ENCODE measurements around the gene TSHR. TPM values are rescaled to one million over a fixed set of nuclear protein-coding genes. Genes with fewer than 3 reads are reported as not detected.
A peak's percentile ranks its signal among the peaks of the same experiment; 100 is the strongest.
"Not testable (repeated sequence)": the region's sequence is repeated elsewhere in the genome, so short reads cannot be mapped to it uniquely, and the experiment has no call there.

The TSHR gene
- total RNA-seq = not detected

DNA sequence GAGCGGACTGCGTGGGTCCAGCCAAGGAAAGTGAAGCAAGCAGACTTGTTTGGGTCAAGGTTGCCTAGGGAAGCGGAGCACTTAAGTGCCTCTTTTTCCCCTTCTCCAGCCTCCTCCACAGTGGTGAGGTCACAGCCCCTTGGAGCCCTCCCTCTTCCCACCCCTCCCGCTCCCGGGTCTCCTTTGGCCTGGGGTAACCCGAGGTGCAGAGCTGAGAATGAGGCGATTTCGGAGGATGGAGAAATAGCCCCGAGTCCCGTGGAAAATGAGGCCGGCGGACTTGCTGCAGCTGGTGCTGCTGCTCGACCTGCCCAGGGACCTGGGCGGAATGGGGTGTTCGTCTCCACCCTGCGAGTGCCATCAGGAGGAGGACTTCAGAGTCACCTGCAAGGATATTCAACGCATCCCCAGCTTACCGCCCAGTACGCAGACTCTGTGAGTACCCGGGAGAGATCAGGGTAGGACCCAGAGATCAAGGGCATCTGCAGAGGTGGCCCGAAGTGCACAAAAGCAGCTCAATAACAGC, at the start of gene TSHR:
Gene TSHR, plus strand, starts transcription at position 206 of the 526 bp plus-strand sequence. Its CDS starts 60 bp downstream, at position 266.
- no peaks in the 10 kb centered on the region for H3K36me3 ChIP-seq

DNA sequence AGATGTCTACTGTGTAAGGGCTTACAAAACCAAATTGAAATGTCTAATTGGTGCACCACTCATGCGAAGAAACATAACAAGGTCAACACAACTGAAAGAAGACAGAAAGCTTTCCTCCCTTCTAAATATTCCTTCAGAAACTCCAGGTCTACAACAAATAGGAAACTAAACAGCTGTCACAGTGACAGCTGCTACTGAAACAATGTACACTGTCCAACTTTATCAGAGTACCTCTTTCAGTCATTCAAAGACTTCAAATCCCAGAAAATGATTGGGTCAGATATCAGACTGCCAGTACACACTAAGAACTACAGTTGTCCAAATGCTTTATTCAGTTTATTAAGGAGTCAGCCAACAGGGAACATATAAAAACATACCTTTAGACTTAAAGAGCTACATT, 49.1 kb upstream of the TSHR start:
- no peaks in the 10 kb centered on the region for H3K9me3 ChIP-seq

More for the DNA sequence above, at the start of gene TSHR:
- TF ChIP-seq POLR2A (IDR thresholded peaks at IDR 0.05) = no peak
- TF ChIP-seq, protein P1, sequence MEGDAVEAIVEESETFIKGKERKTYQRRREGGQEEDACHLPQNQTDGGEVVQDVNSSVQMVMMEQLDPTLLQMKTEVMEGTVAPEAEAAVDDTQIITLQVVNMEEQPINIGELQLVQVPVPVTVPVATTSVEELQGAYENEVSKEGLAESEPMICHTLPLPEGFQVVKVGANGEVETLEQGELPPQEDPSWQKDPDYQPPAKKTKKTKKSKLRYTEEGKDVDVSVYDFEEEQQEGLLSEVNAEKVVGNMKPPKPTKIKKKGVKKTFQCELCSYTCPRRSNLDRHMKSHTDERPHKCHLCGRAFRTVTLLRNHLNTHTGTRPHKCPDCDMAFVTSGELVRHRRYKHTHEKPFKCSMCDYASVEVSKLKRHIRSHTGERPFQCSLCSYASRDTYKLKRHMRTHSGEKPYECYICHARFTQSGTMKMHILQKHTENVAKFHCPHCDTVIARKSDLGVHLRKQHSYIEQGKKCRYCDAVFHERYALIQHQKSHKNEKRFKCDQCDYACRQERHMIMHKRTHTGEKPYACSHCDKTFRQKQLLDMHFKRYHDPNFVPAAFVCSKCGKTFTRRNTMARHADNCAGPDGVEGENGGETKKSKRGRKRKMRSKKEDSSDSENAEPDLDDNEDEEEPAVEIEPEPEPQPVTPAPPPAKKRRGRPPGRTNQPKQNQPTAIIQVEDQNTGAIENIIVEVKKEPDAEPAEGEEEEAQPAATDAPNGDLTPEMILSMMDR (IDR thresholded peaks at IDR 0.05) = no peak
- H3K4me1 ChIP-seq = peaks cover 0 to 9% (median 3%) of the 10 kb centered on the region in 4 donors
- DNase-seq = peak in 1 of 3 donors; percentile 48
- H3K9me3 ChIP-seq = no peaks in the 10 kb centered on the region
- no peaks in the 10 kb centered on the region for H3K27me3 ChIP-seq
- H3K27ac ChIP-seq = peak within 1 kb of the TSS in 1 of 4 donors; percentile 65
- H3K4me3 ChIP-seq = peak within 1 kb of the TSS; percentile 35 to 62 (median 50)

DNA sequence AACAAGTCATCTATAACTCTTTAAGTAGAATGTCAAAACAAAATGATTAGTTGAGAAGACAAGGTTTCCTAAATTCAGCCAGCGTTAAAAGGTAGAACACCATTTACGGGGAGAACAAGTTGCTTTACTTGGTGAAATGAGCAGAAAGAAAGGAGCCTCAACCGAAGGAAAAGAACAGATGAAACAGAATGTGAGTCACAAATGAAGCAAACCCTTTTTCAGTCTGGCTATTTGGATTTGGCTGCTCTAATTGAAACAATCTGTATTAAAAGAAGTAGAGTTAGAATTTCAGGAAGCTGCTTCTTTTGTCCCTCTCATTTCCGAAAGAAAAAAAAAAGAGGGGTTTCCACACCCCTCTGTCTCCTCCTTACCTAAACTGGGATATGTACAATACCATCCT, 48.5 kb upstream of the TSHR start:
- no peak overlapping the region for H3K4me3 ChIP-seq
- no peaks in the 10 kb centered on the region for H3K4me1 ChIP-seq
- no peak overlapping the region for H3K27ac ChIP-seq
- no peak for DNase-seq
- no peaks in the 10 kb centered on the region for H3K27me3 ChIP-seq
- H3K36me3 ChIP-seq = no peaks in the 10 kb centered on the region
- TF ChIP-seq POLR2A (IDR thresholded peaks at IDR 0.05) = no peak
- TF ChIP-seq, protein P1 (IDR thresholded peaks at IDR 0.05) = no peak
- no peaks in the 10 kb centered on the region for H3K9me3 ChIP-seq

More for the DNA sequence above, 49.1 kb upstream of the TSHR start:
- TF ChIP-seq, protein P1 (IDR thresholded peaks at IDR 0.05) = no peak
- no peak for TF ChIP-seq POLR2A (IDR thresholded peaks at IDR 0.05)
- Histone ChIP-seq H3K4me1 (no peaks in the 10 kb centered on the region), H3K36me3 (no peaks in the 10 kb centered on the region), H3K4me3 (no peak overlapping the region), H3K27me3 (no peaks in the 10 kb centered on the region), H3K27ac (no peak overlapping the region)
- DNase-seq = no peak

DNA sequence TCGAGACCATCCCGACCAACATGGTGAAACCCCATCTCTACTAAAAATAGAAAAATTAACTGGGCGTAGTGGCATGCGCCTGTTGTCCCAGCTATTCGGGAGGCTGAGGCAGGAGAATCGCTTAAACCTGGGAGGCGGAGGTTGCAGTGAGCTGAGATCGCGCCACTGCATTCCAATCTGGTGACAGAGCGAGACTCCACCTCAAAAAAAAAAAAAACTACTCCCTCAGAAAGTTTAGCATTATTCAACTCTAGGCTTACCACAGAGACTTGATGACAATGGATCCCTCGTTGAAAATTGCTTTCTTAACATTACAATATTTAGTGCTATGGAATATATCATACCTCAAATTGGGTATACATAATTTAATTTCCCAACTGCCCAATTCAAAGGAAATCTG, 43.4 kb upstream of the TSHR start:
- H3K4me3 ChIP-seq, H3K27ac ChIP-seq, H3K9me3 ChIP-seq, H3K27me3 ChIP-seq, DNase-seq, H3K4me1 ChIP-seq, H3K36me3 ChIP-seq: not testable (repeated sequence)

DNA sequence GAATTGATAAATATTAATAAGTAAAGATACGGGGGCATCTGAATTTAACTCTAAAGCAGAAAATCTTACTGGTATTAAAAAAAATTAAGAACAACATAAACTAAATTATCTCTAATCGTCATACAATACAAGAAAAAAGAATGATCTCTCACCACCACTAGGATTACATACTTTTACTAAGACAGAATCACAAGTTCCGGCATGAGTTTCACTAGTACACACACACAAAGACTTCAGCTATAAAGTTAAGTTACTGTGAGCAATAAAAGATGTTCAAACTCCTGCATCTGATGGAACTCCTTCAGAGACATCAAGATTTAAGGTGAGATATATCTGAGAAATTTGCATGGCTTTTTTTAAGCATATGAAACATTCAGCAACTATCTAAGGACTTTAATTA, 35.8 kb upstream of the TSHR start:
- no peaks in the 10 kb centered on the region for H3K36me3 ChIP-seq
- no peak for DNase-seq
- H3K4me3 ChIP-seq = no peak overlapping the region
- H3K27me3 ChIP-seq = no peaks in the 10 kb centered on the region
- H3K4me1 ChIP-seq = no peaks in the 10 kb centered on the region
- TF ChIP-seq, protein P1 (IDR thresholded peaks at IDR 0.05) = no peak
- no peak for TF ChIP-seq POLR2A (IDR thresholded peaks at IDR 0.05)
- no peaks in the 10 kb centered on the region for H3K9me3 ChIP-seq
- H3K27ac ChIP-seq = no peak overlapping the region

DNA sequence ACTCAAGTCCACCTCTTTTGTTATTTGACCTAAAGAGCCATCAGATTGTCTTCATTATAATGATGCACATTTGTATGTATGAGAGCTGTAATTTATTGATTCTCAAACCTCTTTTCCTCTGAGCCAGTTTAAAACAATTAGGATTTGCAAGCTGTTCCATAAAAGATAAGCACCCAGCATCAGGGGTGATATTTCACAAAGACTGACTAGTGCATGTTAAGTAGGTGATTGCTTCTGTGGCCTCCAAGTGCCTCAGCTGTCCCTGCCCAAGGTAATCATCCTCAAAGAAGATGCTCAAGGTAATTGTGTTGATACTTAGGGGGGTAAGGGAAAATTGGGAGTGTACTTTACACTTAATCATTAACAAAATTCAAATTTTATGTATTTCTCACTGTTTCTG, 32.1 kb upstream of the TSHR start:
- Histone ChIP-seq H3K9me3 (no peaks in the 10 kb centered on the region), H3K27ac (no peak overlapping the region), H3K4me1 (no peaks in the 10 kb centered on the region), H3K27me3 (no peaks in the 10 kb centered on the region), H3K4me3 (no peak overlapping the region), H3K36me3 (no peaks in the 10 kb centered on the region)
- no peak for TF ChIP-seq POLR2A (IDR thresholded peaks at IDR 0.05)
- TF ChIP-seq, protein P1 (IDR thresholded peaks at IDR 0.05) = no peak
- DNase-seq = no peak

Data from Peyer's patch (tissue), 4 donors.